Type B pancreatic cell (in vitro differentiated cells): ENCODE data around the gene BANP. TPM values are rescaled to one million over a fixed set of nuclear protein-coding genes. Genes with fewer than 3 reads are reported as not detected.
"Not testable (repeated sequence)": the region's sequence is repeated elsewhere in the genome, so short reads cannot be mapped to it uniquely, and the experiment has no call there.

Experiments
- DNase-seq: peaks from one replicate; pipeline ENCODE4 v3.0.0; 2021; ENCODE audit warnings: mixed read lengths; ENCODE audit not compliant: unreplicated experiment; ENCODE audit errors: extremely low spot score
- H3K27ac Mint-ChIP-seq: 2 replicates; pipeline ENCODE4 v1.8.0; 2021; ENCODE audit warnings: mild to moderate bottlenecking, mixed read lengths
- H3K27me3 Mint-ChIP-seq: 2 replicates; pipeline ENCODE4 v1.8.0; 2021; ENCODE audit warnings: mixed read lengths
- H3K36me3 Mint-ChIP-seq: 2 replicates; pipeline ENCODE4 v1.8.0; 2021; ENCODE audit warnings: mixed read lengths
- H3K4me1 Mint-ChIP-seq: one replicate; pipeline ENCODE4 v1.8.0; 2021; ENCODE audit warnings: mixed read lengths; ENCODE audit not compliant: unreplicated experiment
- H3K4me3 Mint-ChIP-seq: 2 replicates; pipeline ENCODE4 v1.8.0; 2021; ENCODE audit warnings: mild to moderate bottlenecking, mixed read lengths
- H3K9me3 Mint-ChIP-seq: 2 replicates; pipeline ENCODE4 v1.8.0; 2021; ENCODE audit warnings: mixed read lengths
- total RNA-seq: library from RNA; stranded (reverse); gene quantifications from 2 replicates; pipeline ENCODE4 v1.2.1, GENCODE V29; 2021; ENCODE audit warnings: low replicate concordance
- TF ChIP-seq, protein P1 (sequence below): fragments of 200-600 bp; sonication (generic); conservative IDR thresholded peaks from 2 replicates; pipeline ENCODE4 v1.5.0; 2021; ENCODE audit warnings: antibody characterized with exemption, mild to moderate bottlenecking

The BANP gene
- total RNA-seq, 1 donor from 2014 or later, result 36.9 TPM

DNA sequence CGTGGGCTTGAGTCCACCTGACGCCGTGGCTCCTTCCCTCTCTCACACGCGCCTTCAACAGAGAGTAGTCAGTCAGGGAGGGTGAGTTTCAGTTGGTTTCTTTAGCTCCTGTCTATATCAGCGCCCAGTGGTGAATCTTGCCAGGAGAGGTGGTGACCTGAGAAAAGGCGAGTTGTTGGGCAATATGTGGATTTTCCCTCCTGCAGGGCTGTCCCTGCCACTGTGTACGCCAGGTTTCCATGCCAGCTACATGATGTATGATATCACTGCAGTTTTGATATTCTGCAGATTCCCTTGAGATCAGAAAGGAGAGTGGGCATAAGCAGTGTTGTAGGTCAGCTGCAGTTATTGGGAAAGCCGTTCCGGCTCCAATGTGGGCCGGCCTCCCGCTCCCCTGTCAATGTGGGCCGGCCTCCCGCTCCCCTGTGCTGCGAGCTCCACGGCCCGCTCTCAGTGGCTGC, 31.4 kb downstream of the BANP start:
- Mint-ChIP-seq H3K4me3 (no peak overlapping the region), H3K9me3 (no peaks in the 10 kb centered on the region), H3K27ac (no peak overlapping the region), H3K36me3 (peaks cover 13% of the 10 kb centered on the region), H3K27me3 (no peaks in the 10 kb centered on the region), H3K4me1 (peaks cover 9% of the 10 kb centered on the region)
- DNase-seq, result no peak
- TF ChIP-seq, protein P1, sequence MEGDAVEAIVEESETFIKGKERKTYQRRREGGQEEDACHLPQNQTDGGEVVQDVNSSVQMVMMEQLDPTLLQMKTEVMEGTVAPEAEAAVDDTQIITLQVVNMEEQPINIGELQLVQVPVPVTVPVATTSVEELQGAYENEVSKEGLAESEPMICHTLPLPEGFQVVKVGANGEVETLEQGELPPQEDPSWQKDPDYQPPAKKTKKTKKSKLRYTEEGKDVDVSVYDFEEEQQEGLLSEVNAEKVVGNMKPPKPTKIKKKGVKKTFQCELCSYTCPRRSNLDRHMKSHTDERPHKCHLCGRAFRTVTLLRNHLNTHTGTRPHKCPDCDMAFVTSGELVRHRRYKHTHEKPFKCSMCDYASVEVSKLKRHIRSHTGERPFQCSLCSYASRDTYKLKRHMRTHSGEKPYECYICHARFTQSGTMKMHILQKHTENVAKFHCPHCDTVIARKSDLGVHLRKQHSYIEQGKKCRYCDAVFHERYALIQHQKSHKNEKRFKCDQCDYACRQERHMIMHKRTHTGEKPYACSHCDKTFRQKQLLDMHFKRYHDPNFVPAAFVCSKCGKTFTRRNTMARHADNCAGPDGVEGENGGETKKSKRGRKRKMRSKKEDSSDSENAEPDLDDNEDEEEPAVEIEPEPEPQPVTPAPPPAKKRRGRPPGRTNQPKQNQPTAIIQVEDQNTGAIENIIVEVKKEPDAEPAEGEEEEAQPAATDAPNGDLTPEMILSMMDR, result no peak

DNA sequence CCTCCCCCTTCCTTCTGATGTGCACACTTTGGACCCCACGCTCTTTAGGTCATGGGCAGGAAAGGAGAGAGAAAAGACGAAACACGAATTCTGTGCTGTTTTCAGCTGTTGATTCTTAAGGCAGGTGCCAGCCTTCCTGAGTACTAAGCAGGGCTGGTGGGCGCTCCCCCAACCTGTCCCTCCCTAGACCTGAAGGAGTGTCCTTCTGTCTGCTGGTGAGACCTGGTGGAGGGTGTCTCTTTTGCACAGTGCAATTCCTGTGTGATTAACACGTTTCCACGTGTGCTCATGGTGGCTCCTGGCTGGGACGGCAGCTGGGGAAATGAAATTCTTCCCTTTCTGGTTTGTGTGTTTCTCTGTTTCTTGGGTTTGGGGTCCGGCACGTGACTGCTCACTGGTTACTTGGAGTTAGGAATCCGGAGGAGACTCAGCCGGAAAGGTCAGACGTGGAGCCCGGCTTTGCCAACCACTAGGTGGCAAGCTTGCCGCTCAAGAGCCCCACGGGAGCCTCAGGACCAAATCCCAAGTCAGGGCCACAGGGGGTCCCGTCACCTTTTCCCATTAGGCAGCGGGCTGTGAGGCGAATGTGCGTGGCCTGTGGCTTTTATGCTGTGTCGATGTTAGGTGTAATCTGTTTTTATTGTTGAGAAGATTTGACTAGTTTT, 32.0 kb downstream of the BANP start:
- peaks cover 13% of the 10 kb centered on the region for H3K36me3 Mint-ChIP-seq
- not testable (repeated sequence) for H3K27me3 Mint-ChIP-seq, H3K4me3 Mint-ChIP-seq, H3K27ac Mint-ChIP-seq, H3K4me1 Mint-ChIP-seq, DNase-seq, H3K9me3 Mint-ChIP-seq
- TF ChIP-seq, protein P1, result peak; percentile 59

DNA sequence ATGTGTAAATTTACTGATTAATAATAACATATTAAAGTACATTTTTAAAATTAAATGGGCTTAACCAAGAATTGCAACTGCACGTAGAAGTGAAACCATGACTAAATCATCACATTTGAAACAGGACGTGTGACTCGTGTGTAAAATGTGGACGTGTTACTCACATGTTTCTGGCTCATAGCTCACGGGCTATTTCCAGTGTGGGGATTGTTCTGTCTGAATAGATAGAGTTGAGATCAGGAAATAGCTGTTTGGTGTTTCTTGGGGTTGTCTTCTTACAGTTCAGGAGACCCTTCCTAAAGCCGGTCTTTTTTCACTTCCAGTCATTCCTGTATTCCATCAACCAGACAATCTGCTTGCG, 32.5 kb downstream of the BANP start:
- not testable (repeated sequence) for DNase-seq, H3K9me3 Mint-ChIP-seq, H3K27me3 Mint-ChIP-seq, H3K4me1 Mint-ChIP-seq, H3K27ac Mint-ChIP-seq, H3K4me3 Mint-ChIP-seq
- peaks cover 13% of the 10 kb centered on the region for H3K36me3 Mint-ChIP-seq

DNA sequence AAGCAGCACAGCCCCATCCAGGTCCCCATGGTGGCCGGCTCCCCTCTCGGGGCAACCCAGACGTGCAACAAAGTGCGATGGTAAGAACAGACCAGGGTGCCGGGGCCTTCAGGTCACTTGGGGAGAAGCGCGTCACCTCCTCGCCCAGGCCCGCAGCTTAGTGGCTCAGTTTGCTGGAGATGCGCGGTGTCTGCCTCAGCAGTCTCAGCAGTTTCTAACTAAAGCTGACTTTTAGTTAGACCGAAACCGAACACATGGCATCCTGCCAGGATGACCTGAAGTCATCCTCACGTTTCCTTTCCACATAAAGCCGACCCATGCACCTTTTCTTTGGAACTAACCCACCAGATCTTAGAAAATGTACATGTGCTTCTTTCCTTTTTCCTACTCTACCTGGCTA, 32.9 kb downstream of the BANP start:
- not testable (repeated sequence) for H3K4me1 Mint-ChIP-seq, H3K9me3 Mint-ChIP-seq, H3K4me3 Mint-ChIP-seq, DNase-seq, H3K27me3 Mint-ChIP-seq
- Mint-ChIP-seq H3K27ac (peak overlapping the region; percentile 14), H3K36me3 (peaks cover 15% of the 10 kb centered on the region)

DNA sequence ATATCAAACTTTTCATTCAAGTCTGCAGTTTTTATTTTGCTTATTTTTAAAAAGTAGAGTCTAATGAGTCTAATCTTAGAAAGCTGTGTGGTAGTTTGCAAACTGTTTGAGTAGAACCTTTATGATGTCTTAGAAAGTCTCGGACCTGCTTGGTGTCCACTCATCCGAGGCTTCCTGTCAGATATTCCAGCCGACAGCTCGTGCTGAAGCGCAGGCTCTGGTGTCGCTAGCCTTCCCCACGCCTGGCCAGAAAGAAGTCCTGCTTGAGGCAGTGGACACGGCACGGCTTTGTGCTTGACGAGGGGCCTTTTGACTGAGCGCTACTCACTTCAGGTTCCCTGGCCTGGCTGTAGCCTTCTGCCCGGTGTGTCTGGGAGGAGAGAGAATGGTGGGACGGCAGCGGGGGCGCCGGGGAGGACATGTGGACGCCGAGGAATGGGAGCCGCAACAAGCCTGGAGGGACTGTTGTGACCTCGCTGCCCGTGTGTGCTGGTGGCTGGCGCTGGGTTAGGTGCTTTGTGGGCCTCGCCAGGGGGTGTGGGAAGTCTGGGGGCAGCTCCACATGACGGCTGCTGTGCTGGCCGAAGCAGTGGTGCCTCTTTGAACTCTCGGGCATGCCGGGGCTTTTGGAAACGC, 33.5 kb downstream of the BANP start:
- no peak for DNase-seq
- H3K4me1 Mint-ChIP-seq, result peaks cover 9% of the 10 kb centered on the region
- peaks cover 17% of the 10 kb centered on the region for H3K36me3 Mint-ChIP-seq
- H3K27me3 Mint-ChIP-seq, result no peaks in the 10 kb centered on the region
- no peaks in the 10 kb centered on the region for H3K9me3 Mint-ChIP-seq
- H3K27ac Mint-ChIP-seq, result peak overlapping the region; percentile 14
- H3K4me3 Mint-ChIP-seq, result no peak overlapping the region
- TF ChIP-seq, protein P1, result no peak

DNA sequence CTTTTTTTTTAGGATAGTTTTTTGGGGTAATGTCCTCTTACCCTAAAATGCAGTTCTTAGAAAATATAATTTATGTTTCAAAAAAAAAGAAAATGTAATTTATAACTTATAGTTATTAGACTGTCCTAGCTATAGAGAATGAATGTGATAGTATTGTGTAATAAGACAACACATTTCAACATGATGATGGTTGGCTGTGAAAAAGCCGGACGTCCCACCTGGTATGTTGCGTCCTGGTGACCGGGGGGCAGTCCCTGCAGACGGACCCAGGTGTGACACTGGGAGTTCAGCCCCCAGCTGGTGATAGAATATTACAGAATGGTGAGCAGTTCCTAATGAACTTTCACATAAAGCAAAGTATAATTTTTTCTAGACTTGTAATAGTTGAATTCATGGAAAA, 34.3 kb downstream of the BANP start:
- H3K36me3 Mint-ChIP-seq, result peaks cover 21% of the 10 kb centered on the region

DNA sequence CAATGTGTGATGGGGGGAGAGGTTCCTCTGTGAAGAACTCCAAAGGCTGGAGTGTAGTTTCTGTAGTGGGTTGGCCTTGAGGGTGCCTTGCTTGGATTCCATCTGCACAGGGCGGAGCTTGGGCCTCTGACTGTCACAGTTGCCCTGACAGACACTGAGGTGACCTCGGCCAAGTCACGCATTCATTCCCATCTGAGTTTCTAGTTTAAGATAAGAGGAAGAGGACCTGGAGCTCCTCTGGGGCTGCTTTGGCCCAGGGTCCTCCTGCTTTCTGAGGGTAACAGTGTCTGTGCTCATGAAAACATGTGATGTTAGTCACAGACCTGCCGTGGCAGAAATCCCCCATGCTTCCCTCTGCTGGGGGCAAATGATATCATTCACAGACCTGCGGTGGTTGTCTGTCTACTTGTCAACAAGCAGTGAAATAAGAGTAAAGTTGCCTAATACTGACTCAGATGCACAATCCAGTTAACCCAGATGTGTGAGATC, 35.2 kb downstream of the BANP start:
- Mint-ChIP-seq H3K36me3 (peaks cover 22% of the 10 kb centered on the region), H3K27ac (peak overlapping the region; percentile 88)
- not testable (repeated sequence) for H3K4me3 Mint-ChIP-seq, H3K27me3 Mint-ChIP-seq, H3K4me1 Mint-ChIP-seq, DNase-seq, H3K9me3 Mint-ChIP-seq

More for the DNA sequence above, 34.3 kb downstream of the BANP start:
- H3K27me3 Mint-ChIP-seq, H3K4me3 Mint-ChIP-seq, H3K4me1 Mint-ChIP-seq, H3K27ac Mint-ChIP-seq, DNase-seq, H3K9me3 Mint-ChIP-seq: not testable (repeated sequence)

DNA sequence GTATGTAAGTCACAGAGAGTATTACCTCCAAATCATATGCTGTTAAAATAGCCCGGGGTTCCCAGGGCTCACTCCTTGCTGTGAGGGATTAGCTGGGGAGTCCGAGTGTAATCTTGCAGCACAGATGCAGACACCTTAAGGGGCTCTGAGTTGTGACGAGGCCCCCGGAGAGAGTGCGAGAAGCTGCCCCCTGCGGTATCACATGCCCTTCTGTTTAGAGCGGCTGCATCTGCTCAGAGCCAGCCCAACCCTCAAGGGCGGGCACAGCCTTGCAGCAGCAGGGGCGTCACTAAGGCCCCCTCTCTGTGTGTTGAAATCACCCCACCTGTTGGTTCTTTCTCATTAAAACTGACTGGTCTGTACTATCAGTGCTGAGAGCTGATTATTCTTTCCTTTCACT, 37.4 kb downstream of the BANP start:
- peaks cover 24% of the 10 kb centered on the region for H3K36me3 Mint-ChIP-seq
- not testable (repeated sequence) for DNase-seq, H3K4me3 Mint-ChIP-seq, H3K9me3 Mint-ChIP-seq, H3K27me3 Mint-ChIP-seq, H3K4me1 Mint-ChIP-seq, H3K27ac Mint-ChIP-seq

DNA sequence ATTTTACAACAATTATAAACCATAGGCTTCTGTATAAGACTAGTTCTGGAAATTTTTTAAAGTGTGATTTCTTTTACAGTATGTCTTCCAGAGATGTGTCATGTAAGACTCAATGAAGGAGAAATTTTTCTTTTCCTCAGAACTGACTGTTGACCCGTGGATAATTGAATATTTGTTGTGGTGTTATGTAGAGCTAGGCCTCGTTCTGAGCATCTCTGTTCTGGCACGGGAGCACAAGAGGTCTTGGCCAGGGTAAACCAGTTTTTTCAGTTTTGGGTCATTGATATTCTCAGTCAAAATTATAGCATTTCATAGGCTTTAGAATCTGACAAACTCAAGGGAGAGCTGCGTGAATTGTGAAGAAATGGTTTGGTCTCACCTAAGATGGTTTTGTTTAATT, 39.0 kb downstream of the BANP start:
- H3K27me3 Mint-ChIP-seq, H3K9me3 Mint-ChIP-seq, H3K27ac Mint-ChIP-seq, H3K4me1 Mint-ChIP-seq, H3K4me3 Mint-ChIP-seq, DNase-seq: not testable (repeated sequence)
- H3K36me3 Mint-ChIP-seq, result peaks cover 18% of the 10 kb centered on the region

DNA sequence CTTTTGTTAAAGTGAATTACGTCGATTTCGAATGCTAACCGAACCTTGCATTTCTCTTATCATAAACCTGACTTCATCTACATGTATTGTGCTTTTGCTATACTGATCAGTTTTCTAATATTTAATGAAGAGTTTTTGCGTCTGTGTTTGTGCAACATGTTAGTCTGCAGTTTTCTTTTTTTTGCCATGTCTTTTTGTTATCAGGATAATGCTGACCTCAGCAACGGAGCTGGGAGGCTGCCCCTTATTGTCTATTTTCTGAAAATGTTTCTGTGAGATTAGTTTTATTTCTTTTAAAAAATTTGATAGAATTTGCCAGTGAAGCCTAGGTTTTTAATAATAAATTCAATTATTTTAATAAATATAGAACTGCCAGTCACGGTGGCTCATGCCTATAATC, 40.9 kb downstream of the BANP start:
- not testable (repeated sequence) for H3K27ac Mint-ChIP-seq, H3K27me3 Mint-ChIP-seq, DNase-seq, H3K9me3 Mint-ChIP-seq, H3K4me1 Mint-ChIP-seq, H3K4me3 Mint-ChIP-seq
- H3K36me3 Mint-ChIP-seq, result peaks cover 15% of the 10 kb centered on the region
